HCT116 (cell line): ENCODE measurements around the gene ADCY10. TPM values are rescaled to one million over a fixed set of nuclear protein-coding genes. Genes with fewer than 3 reads are reported as not detected.

ENCODE experiments used
- ATAC-seq: fragments of 200-7000 bp; cut with Tn5 transposase; 2 replicates; pipeline ENCODE4 v1.9.1; 2020; ENCODE audit warnings: mild to moderate bottlenecking, moderate library complexity
- BruUV-seq: library from RNA; stranded (reverse); fragments of 400-500 nt; replicated peaks from 2 replicates; lab custom pipeline; 2021; lab: Mats Ljungman, UMichigan
- CTCF ChIA-PET: fragments of 300-600 bp; sonication (Branson Sonifier 250); formaldehyde crosslinking; loops from one replicate; lab custom pipeline; 2021; ENCODE audit warnings: antibody characterized with exemption; lab: Charles Lee
- POLR2A ChIA-PET: fragments of 300-600, 350-600 bp; sonication (Branson Sonifier 250); formaldehyde crosslinking; loops from one replicate; lab custom pipeline; 2021; ENCODE audit warnings: antibody characterized with exemption; lab: Charles Lee
- RAD21 ChIA-PET, 2 experiments: fragments of 300-600 bp; sonication (Branson Sonifier 250); formaldehyde crosslinking; loops; one replicate each; lab custom pipeline; 2023; ENCODE audit warnings: low total read pairs in 2 of 2; ENCODE audit not compliant: uncharacterized antibody in 2 of 2, unreplicated experiment in 2 of 2, low non-redundant PET in 1 of 2; lab: Charles Lee
- DNase-seq: peaks from one replicate; pipeline ENCODE4 v3.0.0-alpha.2; 2010; ENCODE audit warnings: low read depth, low spot score
- H2AFZ ChIP-seq: fragments of 200-600 bp; shearing (Covaris generic), sonication (generic); 2 replicates; pipeline ENCODE4 v1.6.1; 2017; ENCODE audit warnings: low read depth, mixed run types, mixed read lengths, antibody characterized with exemption, low read length; ENCODE audit not compliant: poor library complexity, severe bottlenecking
- H3K27ac ChIP-seq: 2 replicates; pipeline ENCODE4 v1.5.1; 2012; ENCODE audit warnings: low read depth, low read length
- H3K27me3 ChIP-seq: fragments of 200-600 bp; sonication (generic); 2 replicates; pipeline ENCODE4 v1.6.1; 2016; ENCODE audit warnings: mixed run types, low read length, mixed read lengths; ENCODE audit not compliant: insufficient read depth
- H3K36me3 ChIP-seq, 2 experiments: fragments of 200-500 bp in 1 of 2; fragments of 200-600 bp in 1 of 2; sonication (Bioruptor generic) in 1 of 2; sonication (generic) in 1 of 2; 2 replicates each; pipeline versions ENCODE4 v1.5.1 to v1.6.1; 2014 to 2016; ENCODE audit warnings: low read length in 2 of 2, inconsistent platforms in 1 of 2, mixed read lengths in 1 of 2, mixed run types in 1 of 2; ENCODE audit not compliant: insufficient read depth in 2 of 2, control insufficient read depth in 1 of 2
- H3K4me1 ChIP-seq, 2 experiments: fragments of 200-600 bp in 1 of 2; sonication (generic) in 1 of 2; 2 replicates each; pipeline versions ENCODE4 v1.5.1 to v1.6.1; 2012 to 2017; ENCODE audit warnings: low read length in 2 of 2, inconsistent platforms in 1 of 2, mild to moderate bottlenecking in 1 of 2, mixed read lengths in 1 of 2, mixed run types in 1 of 2, moderate library complexity in 1 of 2; ENCODE audit not compliant: insufficient read depth in 2 of 2, control insufficient read depth in 1 of 2
- H3K4me2 ChIP-seq: fragments of 200-600 bp; sonication (generic); 2 replicates; pipeline ENCODE4 v1.6.1; 2017; ENCODE audit warnings: mixed run types, low read length, mixed read lengths
- H3K4me3 ChIP-seq, 2 experiments: fragments of 200-600 bp in 1 of 2; sonication (generic) in 1 of 2; replicated peaks in 1 of 2; 2 replicates each; pipeline ENCODE4 v1.5.1; 2011 to 2016; ENCODE audit warnings: low read length in 2 of 2, control low read depth in 1 of 2, low read depth in 1 of 2, mild to moderate bottlenecking in 1 of 2, mixed read lengths in 1 of 2, mixed run types in 1 of 2
- H3K79me2 ChIP-seq: fragments of 200-600 bp; sonication (generic); 2 replicates; pipeline ENCODE4 v1.6.1; 2017; ENCODE audit warnings: mild to moderate bottlenecking, mixed run types, low read length, moderate library complexity, mixed read lengths; ENCODE audit not compliant: insufficient read depth
- H3K9ac ChIP-seq: fragments of 200-600 bp; sonication (generic); 2 replicates; pipeline ENCODE4 v1.6.1; 2016; ENCODE audit warnings: low read length, mixed read lengths
- H3K9me2 ChIP-seq: fragments of 200-600 bp; sonication (generic), shearing (Covaris generic); 2 replicates; pipeline ENCODE4 v1.6.1; 2017; ENCODE audit warnings: mixed run types, mild to moderate bottlenecking, moderate library complexity; ENCODE audit not compliant: insufficient read depth
- H3K9me3 ChIP-seq, 2 experiments: fragments of 200-500 bp in 1 of 2; fragments of 200-600 bp in 1 of 2; sonication (Bioruptor generic) in 1 of 2; sonication (generic) in 1 of 2; 2 replicates each; pipeline ENCODE4 v1.6.1; 2014 to 2017; ENCODE audit warnings: low read length in 2 of 2, mixed read lengths in 2 of 2, inconsistent platforms in 1 of 2, low read depth in 1 of 2, mild to moderate bottlenecking in 1 of 2, mixed run types in 1 of 2, moderate library complexity in 1 of 2; ENCODE audit not compliant: control insufficient read depth in 1 of 2, insufficient read depth in 1 of 2
- H4K20me1 ChIP-seq: fragments of 200-600 bp; sonication (generic), shearing (Covaris generic); 2 replicates; pipeline ENCODE4 v1.6.1; 2017; ENCODE audit warnings: mixed run types, mild to moderate bottlenecking, moderate library complexity; ENCODE audit not compliant: insufficient read depth
- CBX3 ChIP-seq: IDR thresholded peaks from 2 replicates; pipeline ENCODE4 v1.6.1; 2012; ENCODE audit warnings: low read depth
- ELF1 ChIP-seq: IDR thresholded peaks from 2 replicates; pipeline ENCODE4 v1.6.1; 2012; ENCODE audit warnings: low read depth, borderline replicate concordance
- EZH2 ChIP-seq: fragments of 200-600 bp; sonication (generic); IDR thresholded peaks from 2 replicates; pipeline ENCODE4 v1.6.1; 2017; ENCODE audit warnings: antibody characterized with exemption, mixed run types
- EZH2phosphoT487 ChIP-seq: fragments of 200-600 bp; IDR thresholded peaks from 2 replicates; pipeline ENCODE4 v1.6.1; 2018; ENCODE audit warnings: antibody characterized with exemption, borderline replicate concordance
- POLR2A ChIP-seq: IDR thresholded peaks from 2 replicates; pipeline ENCODE4 v1.7.0; 2011; ENCODE audit warnings: borderline replicate concordance; ENCODE audit not compliant: insufficient read depth, insufficient read length; ENCODE audit errors: extremely low read depth
- SIN3A ChIP-seq: IDR thresholded peaks from 2 replicates; pipeline ENCODE4 v1.6.1; 2012; ENCODE audit warnings: low read depth
- TCF7L2 ChIP-seq: IDR thresholded peaks from 2 replicates; pipeline ENCODE4 v1.7.0; 2011; ENCODE audit warnings: borderline replicate concordance, inconsistent platforms; ENCODE audit not compliant: insufficient read depth, insufficient read length; ENCODE audit errors: extremely low read depth
- YY1 ChIP-seq: IDR thresholded peaks from 2 replicates; pipeline ENCODE4 v1.6.1; 2011; ENCODE audit warnings: low read length, low read depth, moderate library complexity, mild to moderate bottlenecking; ENCODE audit not compliant: insufficient replicate concordance; ENCODE audit errors: extremely low read depth
- ZFX ChIP-seq: fragments of 450-650 bp; IDR thresholded peaks from 2 replicates; pipeline ENCODE4 v1.6.1; 2017
- intact Hi-C: fragments of 100-400 bp; cut with micrococcal nuclease; formaldehyde crosslinking; loops from 2 replicates; pipeline ENCODE4 v1.10.0; 2022
- total RNA-seq: library from RNA; stranded (reverse); gene quantifications from one replicate; pipeline ENCODE4 v1.2.1, GENCODE V29; 2021; ENCODE audit not compliant: unreplicated experiment
- TF ChIP-seq, protein P1 (sequence below): IDR thresholded peaks from 2 replicates; pipeline ENCODE4 v1.6.1; 2012
- TF ChIP-seq, protein P2 (sequence below), 3 experiments: fragments of 200-600 bp in 1 of 3; sonication (generic) in 1 of 3; IDR thresholded peaks in 2 of 3; conservative IDR thresholded peaks in 1 of 3; 2 replicates each; pipeline ENCODE4 v1.5.1; 2012 to 2017; ENCODE audit warnings: low read depth in 2 of 3, low read length in 2 of 3, antibody characterized with exemption in 1 of 3, borderline replicate concordance in 1 of 3, control low read depth in 1 of 3, mild to moderate bottlenecking in 1 of 3, mixed read lengths in 1 of 3, mixed run types in 1 of 3, moderate library complexity in 1 of 3; ENCODE audit not compliant: insufficient read depth in 1 of 3

The ADCY10 gene
- total RNA-seq, 1 experiment from 2014 or later = 0.30 TPM

DNA sequence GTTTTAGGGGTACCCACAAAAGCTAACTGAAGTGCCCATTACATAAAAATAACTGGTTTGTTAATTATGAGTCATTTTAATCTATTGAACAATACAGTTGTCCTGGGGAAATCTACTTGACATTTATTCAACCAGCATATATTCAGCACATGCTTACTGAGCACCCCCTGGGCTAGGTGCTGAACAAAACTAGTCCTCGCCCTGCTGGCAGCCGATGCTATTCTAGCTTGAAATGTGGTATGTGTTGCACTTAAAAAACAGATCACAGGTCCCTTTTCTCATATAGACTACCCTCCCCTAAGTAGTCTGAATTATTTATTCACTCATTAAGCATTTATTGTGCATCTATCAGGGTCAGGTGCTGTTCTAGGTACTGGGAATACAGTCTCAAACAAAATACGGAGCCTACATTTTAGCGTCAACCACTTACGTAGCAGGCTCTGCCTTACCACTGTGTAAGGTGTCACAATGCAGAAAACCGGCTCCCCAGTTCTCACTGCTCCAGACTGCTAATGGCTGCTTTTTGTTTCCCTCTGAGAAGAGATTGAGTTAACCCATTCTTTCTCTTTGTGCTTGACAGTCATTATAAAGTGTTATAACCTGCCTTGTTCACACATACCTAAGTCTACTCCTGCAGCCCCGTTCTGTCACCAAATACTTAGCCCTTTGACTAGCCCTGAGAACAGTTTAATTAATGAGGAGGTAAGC, 57.1 kb downstream of the ADCY10 start:
- RAD21 ChIA-PET = interaction anchor here in 1 of 2 experiments (0.5 kb wide), 1 partner anchor 1748 kb away, joined by 6 read pairs; no protein-coding TSS in a partner anchor

More for the DNA sequence above, 57.1 kb downstream of the ADCY10 start:
- Histone ChIP-seq H3K79me2 (no peaks in the 10 kb centered on the region), H3K4me2 (no peak overlapping the region), H3K27me3 (no peaks in the 10 kb centered on the region), H3K27ac (no peak overlapping the region), H3K4me1 (peaks cover 0 to 3% of the 10 kb centered on the region in 2 experiments; a peak in 1 of 4 replicates), H3K9me2 (no peaks in the 10 kb centered on the region), H2AFZ (no peak overlapping the region), H3K36me3 (no peaks in the 10 kb centered on the region), H3K4me3 (no peak overlapping the region), H4K20me1 (no peaks in the 10 kb centered on the region), H3K9ac (no peak overlapping the region), H3K9me3 (no peaks in the 10 kb centered on the region)
- ChIA-PET POLR2A (no interaction called here), CTCF (no interaction called here)
- BruUV-seq = no TSS peak
- intact Hi-C loops = loop anchor here (10.0 kb wide), 1 partner anchor 218 kb away; no protein-coding TSS in a partner anchor
- TF ChIP-seq ZFX (no peak), SIN3A (no peak), TCF7L2 (no peak), ELF1 (no peak), YY1 (no peak), POLR2A (no peak), EZH2 (no peak), EZH2phosphoT487 (no peak), CBX3 (no peak)
- TF ChIP-seq, protein P1, sequence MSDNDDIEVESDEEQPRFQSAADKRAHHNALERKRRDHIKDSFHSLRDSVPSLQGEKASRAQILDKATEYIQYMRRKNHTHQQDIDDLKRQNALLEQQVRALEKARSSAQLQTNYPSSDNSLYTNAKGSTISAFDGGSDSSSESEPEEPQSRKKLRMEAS = no peak
- TF ChIP-seq, protein P2, sequence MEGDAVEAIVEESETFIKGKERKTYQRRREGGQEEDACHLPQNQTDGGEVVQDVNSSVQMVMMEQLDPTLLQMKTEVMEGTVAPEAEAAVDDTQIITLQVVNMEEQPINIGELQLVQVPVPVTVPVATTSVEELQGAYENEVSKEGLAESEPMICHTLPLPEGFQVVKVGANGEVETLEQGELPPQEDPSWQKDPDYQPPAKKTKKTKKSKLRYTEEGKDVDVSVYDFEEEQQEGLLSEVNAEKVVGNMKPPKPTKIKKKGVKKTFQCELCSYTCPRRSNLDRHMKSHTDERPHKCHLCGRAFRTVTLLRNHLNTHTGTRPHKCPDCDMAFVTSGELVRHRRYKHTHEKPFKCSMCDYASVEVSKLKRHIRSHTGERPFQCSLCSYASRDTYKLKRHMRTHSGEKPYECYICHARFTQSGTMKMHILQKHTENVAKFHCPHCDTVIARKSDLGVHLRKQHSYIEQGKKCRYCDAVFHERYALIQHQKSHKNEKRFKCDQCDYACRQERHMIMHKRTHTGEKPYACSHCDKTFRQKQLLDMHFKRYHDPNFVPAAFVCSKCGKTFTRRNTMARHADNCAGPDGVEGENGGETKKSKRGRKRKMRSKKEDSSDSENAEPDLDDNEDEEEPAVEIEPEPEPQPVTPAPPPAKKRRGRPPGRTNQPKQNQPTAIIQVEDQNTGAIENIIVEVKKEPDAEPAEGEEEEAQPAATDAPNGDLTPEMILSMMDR (IDR thresholded peaks at IDR 0.05 in 2 of 3, conservative IDR thresholded peaks at IDR 0.05 in 1 of 3; ENCODE audit: borderline replicate concordance in 1 of 3, insufficient read depth in 1 of 3, low read depth in 2 of 3, low read length in 2 of 3) = no peak
- ATAC-seq (no peak), DNase-seq (no peak)
